SJCRH30 (cell line): ENCODE data around the gene FCN1. TPM values are rescaled to one million over a fixed set of nuclear protein-coding genes. Genes with fewer than 3 reads are reported as not detected.

Source experiments
- DNase-seq, 2 experiments: peaks; one replicate each; pipeline ENCODE4 v3.0.0-alpha.2; 2015 to 2020
- H3K27ac ChIP-seq: fragments of 250-450 bp; sonication (Bioruptor Pico); 2 replicates; pipeline ENCODE4 v1.5.1; 2020; ENCODE audit warnings: mild to moderate bottlenecking, moderate library complexity
- H3K27me3 ChIP-seq: fragments of 250-450 bp; sonication (Bioruptor Pico); 2 replicates; pipeline ENCODE4 v1.5.1; 2020; ENCODE audit warnings: mild to moderate bottlenecking, moderate library complexity
- H3K36me3 ChIP-seq: fragments of 250-450 bp; sonication (Bioruptor Pico); 2 replicates; pipeline ENCODE4 v1.5.1; 2020; ENCODE audit warnings: mild to moderate bottlenecking, moderate library complexity
- H3K4me1 ChIP-seq: fragments of 250-450 bp; sonication (Bioruptor Pico); 2 replicates; pipeline ENCODE4 v1.5.1; 2020; ENCODE audit warnings: mild to moderate bottlenecking, moderate library complexity
- H3K4me3 ChIP-seq: fragments of 250-450 bp; sonication (Bioruptor Pico); 2 replicates; pipeline ENCODE4 v1.5.1; 2020; ENCODE audit warnings: mild to moderate bottlenecking, moderate library complexity
- H3K9me3 ChIP-seq: fragments of 250-450 bp; sonication (Bioruptor Pico); replicated peaks from 2 replicates; pipeline ENCODE4 v1.5.1; 2020; ENCODE audit warnings: mild to moderate bottlenecking, moderate library complexity
- total RNA-seq: library from RNA; depleted of rRNA; stranded (reverse); fragments of >200 nt; shearing (Covaris generic); gene quantifications from 2 replicates; pipeline ENCODE4 v1.2.3, GENCODE V29; 2014

The FCN1 gene
- total RNA-seq, 1 experiment from 2014 or later: not detected

DNA sequence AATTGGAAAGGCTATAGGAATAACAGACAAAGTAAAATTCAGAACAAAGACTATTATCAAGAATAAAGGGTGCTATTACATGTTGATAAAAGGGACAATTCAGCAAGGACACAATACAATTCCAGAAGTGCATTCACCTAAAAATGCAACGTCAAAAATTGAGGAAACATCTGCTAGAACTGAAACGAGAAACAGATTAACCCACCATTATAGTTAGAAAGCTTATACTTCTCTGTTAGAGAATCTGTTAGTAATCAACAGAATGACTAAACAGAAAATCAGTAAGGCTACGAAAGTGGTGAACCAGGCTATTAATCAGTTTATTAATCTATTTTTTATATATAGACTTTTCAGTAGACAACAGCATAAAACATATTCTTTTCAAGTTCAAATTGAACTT lies 14.8 kb downstream of the FCN1 start:
- DNase-seq: no peak
- Histone ChIP-seq H3K36me3 (no peaks in the 10 kb centered on the region; the same call in 1 of the 2 replicates), H3K9me3 (no peaks in the 10 kb centered on the region; the same call in 1 of the 2 replicates), H3K4me1 (no peaks in the 10 kb centered on the region), H3K27ac (no peak overlapping the region), H3K27me3 (peaks cover 5% of the 10 kb centered on the region; the same call in 1 of the 2 replicates), H3K4me3 (no peak overlapping the region)

DNA sequence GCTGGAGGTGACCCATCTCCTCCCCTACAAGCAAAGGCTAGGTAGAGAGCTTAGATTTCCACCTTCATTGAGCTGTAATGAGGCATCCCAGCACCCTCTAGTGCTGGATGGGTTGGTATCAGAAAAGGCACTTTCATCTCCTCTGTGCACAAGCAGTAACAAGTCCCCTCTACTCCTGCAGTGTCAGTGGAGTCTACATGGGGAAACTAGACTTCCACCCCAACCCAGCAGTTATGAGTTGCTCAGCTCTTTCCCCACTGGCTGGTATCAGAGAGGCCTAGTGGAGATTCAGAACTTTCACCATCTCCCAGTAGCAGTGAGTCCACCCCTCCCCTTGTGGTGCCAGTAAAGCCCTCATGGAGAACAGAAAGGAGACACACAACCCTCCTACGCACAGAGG lies 17.9 kb downstream of the FCN1 start:
- no peaks in the 10 kb centered on the region; the same call in 1 of the 2 replicates for H3K36me3 ChIP-seq
- H3K27ac ChIP-seq: no peak overlapping the region
- H3K9me3 ChIP-seq: peaks cover 2% of the 10 kb centered on the region; the same call in 1 of the 2 replicates
- no peaks in the 10 kb centered on the region for H3K27me3 ChIP-seq
- DNase-seq: no peak
- no peak overlapping the region for H3K4me3 ChIP-seq
- H3K4me1 ChIP-seq: peaks cover 20% of the 10 kb centered on the region

DNA sequence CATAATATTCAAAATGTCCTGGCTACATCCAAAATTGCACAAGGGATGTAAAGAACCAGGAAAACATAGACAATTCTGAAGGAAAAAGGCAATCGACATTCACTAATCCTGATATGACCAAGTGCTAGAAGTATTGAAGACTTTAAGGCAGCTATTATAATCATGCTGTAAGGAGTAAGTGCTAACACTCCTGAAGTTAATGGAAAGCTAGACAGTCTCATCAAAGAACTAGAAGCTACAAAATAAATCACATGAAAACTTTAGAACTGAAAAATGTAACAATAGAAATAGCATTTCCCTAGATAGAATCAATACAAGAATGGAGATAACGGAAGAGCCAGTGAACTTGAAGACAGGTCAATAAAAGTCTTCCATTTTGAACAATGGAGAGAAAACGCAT lies 18.5 kb downstream of the FCN1 start:
- H3K27ac ChIP-seq: no peak overlapping the region
- no peaks in the 10 kb centered on the region; the same call in 1 of the 2 replicates for H3K36me3 ChIP-seq
- H3K9me3 ChIP-seq: peaks cover 7% of the 10 kb centered on the region
- no peaks in the 10 kb centered on the region for H3K27me3 ChIP-seq
- H3K4me3 ChIP-seq: no peak overlapping the region
- peaks cover 20% of the 10 kb centered on the region for H3K4me1 ChIP-seq
- DNase-seq: no peak

DNA sequence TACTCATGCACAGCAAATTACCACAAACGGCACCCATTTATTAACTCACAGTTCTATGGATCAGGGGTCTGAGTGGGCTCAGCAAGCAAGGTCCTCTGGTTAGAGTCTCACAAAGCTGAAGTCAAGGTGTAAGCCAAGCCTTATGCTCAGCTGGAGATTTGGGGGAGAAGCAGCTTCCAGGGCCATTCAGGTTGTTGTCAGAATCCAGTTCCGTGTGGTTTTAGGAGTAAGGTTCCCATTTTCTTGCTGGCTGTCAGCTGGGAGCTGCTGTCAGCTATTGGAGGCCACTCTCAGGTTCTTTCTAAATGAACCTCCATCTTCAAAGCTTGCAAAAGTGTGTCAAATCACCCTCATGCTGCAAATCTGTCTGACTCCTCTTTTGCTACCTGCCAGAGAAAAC lies 19.4 kb downstream of the FCN1 start:
- peaks cover 20% of the 10 kb centered on the region for H3K4me1 ChIP-seq
- H3K27me3 ChIP-seq: no peaks in the 10 kb centered on the region
- H3K27ac ChIP-seq: no peak overlapping the region
- no peaks in the 10 kb centered on the region for H3K36me3 ChIP-seq
- peaks cover 7% of the 10 kb centered on the region for H3K9me3 ChIP-seq
- DNase-seq: no peak
- no peak overlapping the region for H3K4me3 ChIP-seq

GRCh38 chr9:134897584-134898170 lies 20.0 kb downstream of the FCN1 start:
- Histone ChIP-seq H3K27ac (no peak overlapping the region), H3K27me3 (no peaks in the 10 kb centered on the region), H3K4me3 (no peak overlapping the region), H3K9me3 (peaks cover 7% of the 10 kb centered on the region), H3K4me1 (peaks cover 20% of the 10 kb centered on the region), H3K36me3 (no peaks in the 10 kb centered on the region)
- DNase-seq: no peak

GRCh38 chr9:134896834-134897583 lies 20.7 kb downstream of the FCN1 start:
- no peaks in the 10 kb centered on the region for H3K36me3 ChIP-seq
- H3K4me1 ChIP-seq: peaks cover 20% of the 10 kb centered on the region
- peaks cover 7% of the 10 kb centered on the region for H3K9me3 ChIP-seq
- H3K27ac ChIP-seq: peak overlapping the region; percentile 78
- peak overlapping the region; percentile 24 for H3K4me3 ChIP-seq
- H3K27me3 ChIP-seq: no peaks in the 10 kb centered on the region
- DNase-seq: no peak

DNA sequence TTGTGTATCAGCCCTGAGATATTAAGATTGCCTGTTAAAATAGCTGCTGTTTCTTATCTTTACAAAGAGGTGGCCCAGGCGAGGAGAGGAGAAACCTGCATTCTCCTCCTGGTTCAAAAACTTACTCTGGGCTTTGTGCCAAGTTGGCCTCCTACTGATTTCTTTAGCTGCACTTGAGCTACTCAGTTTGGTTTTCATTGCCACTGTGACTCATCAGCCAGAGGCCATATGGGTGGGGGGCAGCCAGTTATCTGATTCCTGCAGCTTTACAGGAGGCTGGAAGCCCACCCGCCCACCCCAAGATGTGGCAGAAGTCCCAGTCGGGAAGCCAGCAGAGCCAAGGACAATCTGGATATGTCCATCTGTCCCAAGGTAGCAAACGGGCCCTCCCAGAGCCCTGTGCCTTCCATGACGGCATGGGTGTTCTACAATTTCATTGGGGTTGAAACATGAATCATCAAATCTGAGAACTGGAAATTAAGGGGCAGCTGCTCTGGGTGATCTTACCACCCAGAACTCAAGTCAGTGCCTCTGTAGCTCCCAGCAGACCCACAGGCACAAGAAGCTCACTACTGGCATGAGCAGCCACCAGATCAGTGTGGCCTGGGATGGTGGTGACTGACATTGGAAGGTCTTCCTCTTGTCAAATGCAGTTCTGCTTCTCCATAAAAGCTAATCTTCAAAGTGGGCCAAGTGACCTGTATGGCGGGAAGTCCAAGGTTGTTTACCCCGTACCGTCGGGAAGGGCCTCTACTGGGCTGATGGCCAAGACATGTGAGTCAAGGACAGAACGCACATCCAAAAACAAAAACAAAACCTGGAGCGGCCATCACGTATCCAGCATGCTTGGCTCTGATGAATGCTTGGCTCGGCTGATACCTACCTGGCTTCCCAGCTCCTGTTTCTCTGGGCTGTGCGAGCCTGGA lies 21.5 kb downstream of the FCN1 start:
- peak; percentile 92 to 96 for DNase-seq
- Histone ChIP-seq H3K4me1 (peaks cover 20% of the 10 kb centered on the region), H3K27ac (peak overlapping the region; percentile 78), H3K9me3 (peaks cover 7% of the 10 kb centered on the region), H3K27me3 (no peaks in the 10 kb centered on the region), H3K36me3 (no peaks in the 10 kb centered on the region), H3K4me3 (peak overlapping the region; percentile 24)

GRCh38 chr9:134895567-134895907 lies 22.2 kb downstream of the FCN1 start:
- H3K27ac ChIP-seq: peak overlapping the region; percentile 32; the same call in 1 of the 2 replicates
- peaks cover 7% of the 10 kb centered on the region for H3K9me3 ChIP-seq
- no peak for DNase-seq
- H3K4me1 ChIP-seq: peaks cover 20% of the 10 kb centered on the region
- H3K27me3 ChIP-seq: no peaks in the 10 kb centered on the region
- H3K36me3 ChIP-seq: no peaks in the 10 kb centered on the region
- no peak overlapping the region for H3K4me3 ChIP-seq

DNA sequence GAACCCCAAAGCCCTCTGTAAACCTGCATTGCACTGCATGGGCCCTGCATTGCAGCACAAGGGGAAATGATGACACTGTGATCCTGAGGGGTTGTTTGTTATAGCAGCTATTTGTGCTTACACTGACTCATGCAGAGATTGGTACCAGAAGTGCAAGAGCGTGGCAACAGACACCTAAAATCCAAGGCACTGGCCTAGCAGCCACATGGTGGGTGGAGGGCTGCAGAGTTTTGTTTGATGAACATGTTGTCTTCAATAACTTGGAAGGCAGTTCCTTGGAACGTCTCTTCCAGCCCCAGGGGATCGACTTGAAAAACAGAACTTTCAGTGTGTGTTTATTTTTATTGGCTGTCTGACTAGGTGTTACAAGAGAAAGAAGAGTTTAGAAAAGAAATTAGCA lies 22.6 kb downstream of the FCN1 start:
- H3K4me3 ChIP-seq: no peak overlapping the region
- peaks cover 22% of the 10 kb centered on the region for H3K4me1 ChIP-seq
- H3K27ac ChIP-seq: peak overlapping the region; percentile 32; the same call in 1 of the 2 replicates
- H3K9me3 ChIP-seq: peaks cover 7% of the 10 kb centered on the region
- no peaks in the 10 kb centered on the region for H3K36me3 ChIP-seq
- no peaks in the 10 kb centered on the region for H3K27me3 ChIP-seq
- peak in 1 of 2 experiments; percentile 2 for DNase-seq

- H3K4me3 ChIP-seq: no peak overlapping the region
- H3K36me3 ChIP-seq: no peaks in the 10 kb centered on the region
- no peak for DNase-seq
- H3K27ac ChIP-seq: no peak overlapping the region
- H3K27me3 ChIP-seq: no peaks in the 10 kb centered on the region
- peaks cover 7% of the 10 kb centered on the region for H3K9me3 ChIP-seq
- peaks cover 30% of the 10 kb centered on the region for H3K4me1 ChIP-seq
These were observed 23.4 kb downstream of the FCN1 start for GRCh38 chr9:134894136-134894860.

DNA sequence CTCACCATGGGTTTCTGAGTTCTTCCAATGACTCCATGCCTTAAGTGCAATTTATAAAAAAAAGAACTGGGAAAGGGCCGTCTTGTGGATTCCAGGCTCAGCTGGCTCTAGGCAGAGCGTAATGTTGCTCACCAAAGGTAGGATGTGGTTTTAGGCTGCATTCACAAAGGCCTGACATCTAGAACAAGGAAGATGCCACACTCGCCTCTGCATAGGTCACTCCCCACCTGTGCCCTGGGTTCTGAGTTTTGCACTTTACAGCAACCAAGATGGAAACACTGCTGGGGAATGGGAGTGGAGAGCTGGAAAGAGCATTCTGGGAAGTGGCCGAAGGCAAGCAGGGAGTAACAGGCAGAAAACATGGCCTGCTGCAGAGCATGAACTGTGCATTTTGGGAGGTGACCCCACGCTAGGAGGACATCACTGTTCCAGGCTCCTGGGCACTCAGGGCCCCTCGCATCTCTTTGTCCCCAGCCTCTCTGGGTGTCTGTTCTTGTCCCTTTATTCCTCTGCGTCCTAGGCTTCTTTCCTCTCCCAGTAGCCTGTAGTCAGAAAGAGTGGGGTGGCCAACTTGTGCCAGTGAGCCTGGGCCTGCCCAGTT lies 24.8 kb downstream of the FCN1 start:
- H3K27ac ChIP-seq: no peak overlapping the region
- peaks cover 42% of the 10 kb centered on the region for H3K4me1 ChIP-seq
- no peaks in the 10 kb centered on the region for H3K27me3 ChIP-seq
- DNase-seq: no peak
- H3K9me3 ChIP-seq: peaks cover 7% of the 10 kb centered on the region
- no peaks in the 10 kb centered on the region for H3K36me3 ChIP-seq
- no peak overlapping the region for H3K4me3 ChIP-seq

GRCh38 chr9:134892221-134892620 lies 25.5 kb downstream of the FCN1 start:
- Histone ChIP-seq H3K9me3 (peaks cover 7% of the 10 kb centered on the region), H3K4me3 (no peak overlapping the region), H3K4me1 (peaks cover 40% of the 10 kb centered on the region), H3K36me3 (no peaks in the 10 kb centered on the region), H3K27ac (no peak overlapping the region), H3K27me3 (no peaks in the 10 kb centered on the region)
- peak in 1 of 2 experiments; percentile 2 for DNase-seq

DNA sequence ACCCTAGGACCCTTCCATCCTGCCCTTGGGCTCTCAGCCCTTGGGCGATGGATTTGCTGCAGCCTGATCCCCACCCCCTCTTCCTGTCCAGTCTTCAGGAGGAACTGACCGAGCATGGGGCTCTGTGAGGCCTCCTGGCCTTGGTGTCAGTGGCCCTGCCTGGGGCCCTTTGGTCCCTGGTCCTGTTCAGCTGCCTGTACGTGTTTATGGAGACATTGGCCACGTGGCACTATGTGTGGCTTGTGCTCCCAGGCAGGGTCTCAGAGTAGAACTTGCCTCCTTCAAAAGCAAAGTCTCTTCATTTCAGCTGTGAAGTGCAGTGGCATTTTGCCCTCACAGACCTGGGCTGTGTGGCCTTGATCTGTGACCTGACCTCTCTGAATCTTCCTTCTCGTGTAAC lies 26.0 kb downstream of the FCN1 start:
- Histone ChIP-seq H3K9me3 (peaks cover 7% of the 10 kb centered on the region), H3K27me3 (no peaks in the 10 kb centered on the region), H3K4me3 (no peak overlapping the region), H3K27ac (no peak overlapping the region), H3K36me3 (no peaks in the 10 kb centered on the region), H3K4me1 (peaks cover 34% of the 10 kb centered on the region)
- peak in 1 of 2 experiments; percentile 1 for DNase-seq

- H3K4me1 ChIP-seq: peaks cover 30% of the 10 kb centered on the region
- no peaks in the 10 kb centered on the region for H3K36me3 ChIP-seq
- H3K27ac ChIP-seq: no peak overlapping the region
- H3K27me3 ChIP-seq: no peaks in the 10 kb centered on the region
- no peak overlapping the region for H3K4me3 ChIP-seq
- H3K9me3 ChIP-seq: peaks cover 7% of the 10 kb centered on the region
- DNase-seq: no peak
These were observed 26.7 kb downstream of the FCN1 start for GRCh38 chr9:134891053-134891452.
